Trophoblast cell (in vitro differentiated cells and primary cell): ENCODE results near the gene LIME1. TPM values are rescaled to one million over a fixed set of nuclear protein-coding genes. Genes with fewer than 3 reads are reported as not detected.

Experiments used
- DNase-seq, 2 donors: peaks; one replicate each; pipeline ENCODE4 v3.0.0-alpha.2; 2016
- H2AFZ ChIP-seq: 2 replicates; pipeline ENCODE4 v1.6.1; 2013; ENCODE audit warnings: low read length, moderate library complexity, mild to moderate bottlenecking; ENCODE audit not compliant: insufficient read depth, poor library complexity
- H2AK5ac ChIP-seq: 2 replicates; pipeline ENCODE4 v1.6.1; 2013; ENCODE audit warnings: mild to moderate bottlenecking, low read length
- H2BK120ac ChIP-seq: 2 replicates; pipeline ENCODE4 v1.6.1; 2013; ENCODE audit warnings: low read length, mild to moderate bottlenecking, moderate library complexity; ENCODE audit not compliant: insufficient read depth, poor library complexity
- H2BK12ac ChIP-seq: 2 replicates; pipeline ENCODE4 v1.6.1; 2013; ENCODE audit warnings: mild to moderate bottlenecking, low read length, moderate library complexity
- H2BK5ac ChIP-seq: 2 replicates; pipeline ENCODE4 v1.6.1; 2013; ENCODE audit warnings: low read length, low read depth, moderate library complexity, mild to moderate bottlenecking; ENCODE audit not compliant: poor library complexity
- H3K14ac ChIP-seq: 2 replicates; pipeline ENCODE4 v1.6.1; 2013; ENCODE audit warnings: mild to moderate bottlenecking, low read length
- H3K18ac ChIP-seq: 2 replicates; pipeline ENCODE4 v1.6.1; 2013; ENCODE audit warnings: mild to moderate bottlenecking, low read length
- H3K23ac ChIP-seq: 2 replicates; pipeline ENCODE4 v1.6.1; 2013; ENCODE audit warnings: low read length
- H3K27ac ChIP-seq: 2 replicates; pipeline ENCODE4 v1.5.1; 2013; ENCODE audit warnings: low read depth, mild to moderate bottlenecking, inconsistent platforms, low read length, moderate library complexity
- H3K27me3 ChIP-seq: 2 replicates; pipeline ENCODE4 v1.6.1; 2013; ENCODE audit warnings: inconsistent platforms, mild to moderate bottlenecking, low read length, moderate library complexity; ENCODE audit not compliant: insufficient read depth
- H3K36me3 ChIP-seq, 2 experiments: 1 replicate in 1 of 2; 2 replicates in 1 of 2; pipeline ENCODE4 v1.6.1; 2013; ENCODE audit warnings: low read length in 2 of 2, mild to moderate bottlenecking in 2 of 2, moderate library complexity in 1 of 2; ENCODE audit not compliant: insufficient read depth in 2 of 2, control insufficient read depth in 1 of 2
- H3K4ac ChIP-seq: 2 replicates; pipeline ENCODE4 v1.6.1; 2013; ENCODE audit warnings: low read depth, mild to moderate bottlenecking, low read length, moderate library complexity
- H3K4me1 ChIP-seq, 2 experiments: 1 replicate in 1 of 2; 2 replicates in 1 of 2; pipeline ENCODE4 v1.6.1; 2013; ENCODE audit warnings: low read length in 2 of 2, mild to moderate bottlenecking in 2 of 2, moderate library complexity in 1 of 2; ENCODE audit not compliant: insufficient read depth in 2 of 2, control insufficient read depth in 1 of 2
- H3K4me2 ChIP-seq: 2 replicates; pipeline ENCODE4 v1.6.1; 2013; ENCODE audit warnings: inconsistent platforms, mild to moderate bottlenecking, low read length, moderate library complexity
- H3K4me3 ChIP-seq: 2 replicates; pipeline ENCODE4 v1.5.1; 2013; ENCODE audit warnings: mild to moderate bottlenecking, low read depth, low read length, inconsistent platforms
- H3K79me1 ChIP-seq: one replicate; pipeline ENCODE4 v1.6.1; 2013; ENCODE audit warnings: low read length
- H3K79me2 ChIP-seq: 2 replicates; pipeline ENCODE4 v1.6.1; 2013; ENCODE audit warnings: low read length, mild to moderate bottlenecking; ENCODE audit not compliant: control insufficient read depth, insufficient read depth, poor library complexity
- H3K9ac ChIP-seq: 2 replicates; pipeline ENCODE4 v1.6.1; 2013; ENCODE audit warnings: mild to moderate bottlenecking, low read length
- H3K9me3 ChIP-seq: 2 replicates; pipeline ENCODE4 v1.6.1; 2013; ENCODE audit warnings: low read depth, mild to moderate bottlenecking, control low read depth, inconsistent platforms, low read length; ENCODE audit not compliant: insufficient read depth
- H4K12ac ChIP-seq: 2 replicates; pipeline ENCODE4 v1.6.1; 2013; ENCODE audit warnings: low read depth, mild to moderate bottlenecking, low read length, moderate library complexity
- H4K8ac ChIP-seq: 2 replicates; pipeline ENCODE4 v1.6.1; 2013; ENCODE audit warnings: low read depth, mild to moderate bottlenecking, low read length, moderate library complexity
- H4K91ac ChIP-seq: one replicate; pipeline ENCODE4 v1.6.1; 2013; ENCODE audit warnings: low read depth, mild to moderate bottlenecking, low read length, moderate library complexity
- WGBS: extraction: QIAGEN DNeasy Blood & Tissue Kit; methylation state at CpG from one replicate; pipeline ENCODE4 v1.1.7; 2013; ENCODE audit warnings: missing lambda C conversion rate; ENCODE audit not compliant: insufficient read length, insufficient coverage; ENCODE audit errors: extremely low coverage; 5-methylcytosine and 5-hydroxymethylcytosine counted together
- polyA plus RNA-seq: library from polyadenylated mRNA; stranded (reverse); fragments of 200-250 nt; gene quantifications from 2 replicates; pipeline ENCODE4 v1.2.3, GENCODE V29; 2013

The LIME1 gene
- polyA plus RNA-seq, result 2.0 TPM in 2 replicates

GRCh38 chr20:63735859-63736718 is at the start of gene LIME1:
Gene LIME1 (plus strand): TSS chr20:63736664. CDS start chr20:63737550, 886 bp downstream.
- no peak within 1 kb of the TSS for H2BK120ac ChIP-seq
- H3K4me3 ChIP-seq, result no peak within 1 kb of the TSS
- H3K9me3 ChIP-seq, result peaks cover 8% of the 10 kb centered on the region
- H3K27ac ChIP-seq, result no peak within 1 kb of the TSS
- no peak within 1 kb of the TSS for H2BK12ac ChIP-seq
- peaks cover 11% of the 10 kb centered on the region for H3K79me1 ChIP-seq
- H2AFZ ChIP-seq, result no peak within 1 kb of the TSS
- no peak within 1 kb of the TSS for H4K12ac ChIP-seq
- no peak within 1 kb of the TSS for H4K8ac ChIP-seq
- peaks cover 5% of the 10 kb centered on the region for H3K79me2 ChIP-seq
- H3K4ac ChIP-seq, result no peak within 1 kb of the TSS
- H3K27me3 ChIP-seq, result no peaks in the 10 kb centered on the region
- H3K4me1 ChIP-seq, result peaks cover 8 to 11% of the 10 kb centered on the region in 2 experiments
- no peak for DNase-seq
- H2AK5ac ChIP-seq, result no peak within 1 kb of the TSS
- peaks cover 34 to 36% of the 10 kb centered on the region in 2 experiments for H3K36me3 ChIP-seq
- no peak within 1 kb of the TSS for H3K14ac ChIP-seq
- WGBS, result no CpG with 5 or more reads among the region's 31 CpGs
- no peak within 1 kb of the TSS for H4K91ac ChIP-seq
- no peak within 1 kb of the TSS for H3K9ac ChIP-seq
- no peak within 1 kb of the TSS for H2BK5ac ChIP-seq
- no peak within 1 kb of the TSS for H3K23ac ChIP-seq
- H3K18ac ChIP-seq, result no peak within 1 kb of the TSS
- H3K4me2 ChIP-seq, result no peak within 1 kb of the TSS

GRCh38 chr20:63687419-63688178 is 48.9 kb upstream of the LIME1 start:
- Histone ChIP-seq H3K23ac (no peak overlapping the region), H2BK12ac (peak overlapping the region; percentile 42), H3K27ac (peak overlapping the region; percentile 43), H4K8ac (peak overlapping the region; percentile 1), H3K9me3 (peaks cover 1% of the 10 kb centered on the region), H4K91ac (peak overlapping the region; percentile 10), H3K4me2 (no peak overlapping the region), H3K4ac (no peak overlapping the region), H3K36me3 (peaks cover 0 to 2% of the 10 kb centered on the region in 2 experiments), H3K79me2 (peaks cover 2% of the 10 kb centered on the region), H3K18ac (no peak overlapping the region), H3K4me3 (no peak overlapping the region), H3K27me3 (no peaks in the 10 kb centered on the region), H4K12ac (no peak overlapping the region), H3K79me1 (peaks cover 19% of the 10 kb centered on the region), H3K4me1 (peaks cover 28 to 29% of the 10 kb centered on the region in 2 experiments), H2BK5ac (peak overlapping the region; percentile 13), H3K14ac (peak overlapping the region; percentile 36), H2BK120ac (peak overlapping the region; percentile 18), H3K9ac (no peak overlapping the region), H2AFZ (peak overlapping the region; percentile 12), H2AK5ac (peak overlapping the region; percentile 40)
- DNase-seq, result no peak
- no CpG with 5 or more reads among the region's 29 CpGs for WGBS

GRCh38 chr20:63688228-63689045 is 48.0 kb upstream of the LIME1 start:
- Histone ChIP-seq H3K4me1 (peaks cover 20 to 21% of the 10 kb centered on the region in 2 experiments), H3K79me1 (peaks cover 17% of the 10 kb centered on the region), H3K27me3 (no peaks in the 10 kb centered on the region), H3K27ac (no peak overlapping the region), H2BK120ac (no peak overlapping the region), H3K14ac (no peak overlapping the region), H3K9ac (no peak overlapping the region), H2AK5ac (peak overlapping the region; percentile 2), H4K91ac (no peak overlapping the region), H3K9me3 (no peaks in the 10 kb centered on the region), H2BK12ac (no peak overlapping the region), H4K12ac (no peak overlapping the region), H2AFZ (no peak overlapping the region), H3K79me2 (peaks cover under 1% of the 10 kb centered on the region), H3K18ac (no peak overlapping the region), H4K8ac (no peak overlapping the region), H3K36me3 (peaks cover 0 to 2% of the 10 kb centered on the region in 2 experiments), H3K4me3 (no peak overlapping the region), H3K23ac (no peak overlapping the region), H3K4ac (no peak overlapping the region), H3K4me2 (no peak overlapping the region), H2BK5ac (no peak overlapping the region)
- no CpG with 5 or more reads among the region's 31 CpGs for WGBS
- DNase-seq, result no peak
